ENCODE data around the gene PLB1.

PLB1 gene

GRCh38 chr2:28627722-28628480 lies 132.0 kb downstream of the PLB1 start:
- no peak for DNase-seq (ENCODE audit: low spot score)

GRCh38 chr2:28628506-28628905 lies 132.6 kb downstream of the PLB1 start:
- DNase-seq (ENCODE audit: low spot score) = no peak

GRCh38 chr2:28628987-28629386 lies 133.1 kb downstream of the PLB1 start:
- DNase-seq (ENCODE audit: low spot score) = no peak

- no peak for DNase-seq (ENCODE audit: low spot score)
These were observed 134.1 kb downstream of the PLB1 start for GRCh38 chr2:28629910-28630309.

GRCh38 chr2:28630341-28630740 lies 134.5 kb downstream of the PLB1 start:
- DNase-seq (ENCODE audit: low spot score) = no peak

GRCh38 chr2:28631514-28632206 lies 135.8 kb downstream of the PLB1 start:
- DNase-seq (ENCODE audit: low spot score) = no peak

- no peak for DNase-seq (ENCODE audit: low spot score)
These were observed 136.9 kb downstream of the PLB1 start for GRCh38 chr2:28632791-28633190.

GRCh38 chr2:28633204-28633603 lies 137.3 kb downstream of the PLB1 start:
- no peak for DNase-seq (ENCODE audit: low spot score)

- no peak for DNase-seq (ENCODE audit: low spot score)
These were observed 137.9 kb downstream of the PLB1 start for GRCh38 chr2:28633746-28634145.

- DNase-seq (ENCODE audit: low spot score) = no peak
These were observed 139.3 kb downstream of the PLB1 start for GRCh38 chr2:28635191-28635611.

GRCh38 chr2:28636491-28636890 lies 140.6 kb downstream of the PLB1 start:
- no peak for DNase-seq (ENCODE audit: low spot score)

GRCh38 chr2:28637066-28638047 lies 141.5 kb downstream of the PLB1 start:
- DNase-seq (ENCODE audit: low spot score) = no peak

- DNase-seq (ENCODE audit: low spot score) = no peak
These were observed 142.2 kb downstream of the PLB1 start for GRCh38 chr2:28638102-28638501.

GRCh38 chr2:28639092-28639691 lies 143.3 kb downstream of the PLB1 start:
- DNase-seq (ENCODE audit: low spot score) = no peak

- no peak for DNase-seq (ENCODE audit: low spot score)
These were observed 144.0 kb downstream of the PLB1 start for GRCh38 chr2:28639836-28640235.

GRCh38 chr2:28640260-28640907 lies 144.5 kb downstream of the PLB1 start:
- no peak for DNase-seq (ENCODE audit: low spot score)

GRCh38 chr2:28640908-28641300 lies 145.0 kb downstream of the PLB1 start:
- no peak for DNase-seq (ENCODE audit: low spot score)

GRCh38 chr2:28642796-28643195 lies 146.9 kb downstream of the PLB1 start:
- no peak for DNase-seq (ENCODE audit: low spot score)

GRCh38 chr2:28643327-28643726 lies 147.5 kb downstream of the PLB1 start:
- DNase-seq (ENCODE audit: low spot score) = no peak

- DNase-seq (ENCODE audit: low spot score) = no peak
These were observed 148.1 kb downstream of the PLB1 start for GRCh38 chr2:28643911-28644334.

- no peak for DNase-seq (ENCODE audit: low spot score)
These were observed 148.9 kb downstream of the PLB1 start for GRCh38 chr2:28644760-28645159.
